Parathyroid adenoma (tissue), 2 donors: ENCODE data around the gene DCDC1.

Experiments
- H2AFZ ChIP-seq: fragments of 300-600 bp; sonication (generic); one replicate; pipeline ENCODE4 v1.7.0; 2017; ENCODE audit warnings: antibody characterized with exemption, mild to moderate bottlenecking
- H3K27ac ChIP-seq: fragments of 300-600 bp; sonication (generic); one replicate; pipeline ENCODE4 v1.7.0; 2017
- H3K27me3 ChIP-seq: fragments of 300-600 bp; sonication (generic); one replicate; pipeline ENCODE4 v1.7.0; 2017; ENCODE audit warnings: low read length; ENCODE audit not compliant: control insufficient read depth, insufficient read depth
- H3K36me3 ChIP-seq: fragments of 300-600 bp; sonication (generic); one replicate; pipeline ENCODE4 v1.7.0; 2017; ENCODE audit warnings: low read length; ENCODE audit not compliant: control insufficient read depth, insufficient read depth
- H3K4me1 ChIP-seq: fragments of 300-600 bp; sonication (generic); one replicate; pipeline ENCODE4 v1.7.0; 2017; ENCODE audit warnings: control low read depth
- H3K4me2 ChIP-seq: fragments of 300-600 bp; sonication (generic); one replicate; pipeline ENCODE4 v1.7.0; 2017; ENCODE audit warnings: low read length
- H3K4me3 ChIP-seq: fragments of 300-600 bp; sonication (generic); one replicate; pipeline ENCODE4 v1.7.0; 2017; ENCODE audit warnings: low read depth, low read length
- H3K79me2 ChIP-seq: fragments of 300-600 bp; sonication (generic); one replicate; pipeline ENCODE4 v1.7.0; 2017; ENCODE audit warnings: control low read depth
- H3K9ac ChIP-seq: fragments of 300-600 bp; sonication (generic); one replicate; pipeline ENCODE4 v1.7.0; 2017; ENCODE audit warnings: mild to moderate bottlenecking
- H3K9me3 ChIP-seq: fragments of 300-600 bp; sonication (generic); one replicate; pipeline ENCODE4 v1.7.0; 2017; ENCODE audit warnings: low read length; ENCODE audit not compliant: control insufficient read depth
- CTCF ChIP-seq: fragments of 300-600 bp; sonication (generic); IDR thresholded peaks from one replicate; pipeline ENCODE4 v1.7.0; 2017; ENCODE audit warnings: antibody characterized with exemption, mild to moderate bottlenecking
- donor health status: primary hyperparathyroidism.

Gene DCDC1

GRCh38 chr11:30818721-30819120, 550.8 kb downstream of the DCDC1 start:
- Histone ChIP-seq H3K4me1 (no peaks in the 10 kb centered on the region), H3K79me2 (no peaks in the 10 kb centered on the region), H3K9me3 (no peaks in the 10 kb centered on the region), H3K36me3 (no peaks in the 10 kb centered on the region), H2AFZ (no peak overlapping the region), H3K9ac (no peak overlapping the region), H3K4me3 (no peak overlapping the region), H3K27me3 (no peaks in the 10 kb centered on the region), H3K27ac (no peak overlapping the region), H3K4me2 (no peak overlapping the region)
- no peak for TF ChIP-seq CTCF

- Histone ChIP-seq H3K27me3 (no peaks in the 10 kb centered on the region), H3K4me2 (no peak overlapping the region), H3K4me3 (no peak overlapping the region), H3K36me3 (no peaks in the 10 kb centered on the region), H3K27ac (no peak overlapping the region), H3K9ac (no peak overlapping the region), H3K9me3 (no peaks in the 10 kb centered on the region), H3K79me2 (no peaks in the 10 kb centered on the region), H2AFZ (no peak overlapping the region), H3K4me1 (no peaks in the 10 kb centered on the region)
- TF ChIP-seq CTCF: no peak
These were observed 552.3 kb downstream of the DCDC1 start for GRCh38 chr11:30816959-30817880.

- TF ChIP-seq CTCF: no peak
- Histone ChIP-seq H3K79me2 (no peaks in the 10 kb centered on the region), H3K36me3 (no peaks in the 10 kb centered on the region), H3K4me3 (no peak overlapping the region), H3K4me2 (no peak overlapping the region), H3K27me3 (no peaks in the 10 kb centered on the region), H3K9ac (no peak overlapping the region), H3K27ac (no peak overlapping the region), H3K9me3 (no peaks in the 10 kb centered on the region), H3K4me1 (no peaks in the 10 kb centered on the region), H2AFZ (no peak overlapping the region)
These were observed 553.9 kb downstream of the DCDC1 start for GRCh38 chr11:30815619-30816018.

- H3K27ac ChIP-seq: no peak overlapping the region
- no peaks in the 10 kb centered on the region for H3K36me3 ChIP-seq
- no peak overlapping the region for H2AFZ ChIP-seq
- TF ChIP-seq CTCF: no peak
- H3K79me2 ChIP-seq: no peaks in the 10 kb centered on the region
- H3K4me2 ChIP-seq: no peak overlapping the region
- no peaks in the 10 kb centered on the region for H3K27me3 ChIP-seq
- no peaks in the 10 kb centered on the region for H3K9me3 ChIP-seq
- H3K9ac ChIP-seq: no peak overlapping the region
- no peaks in the 10 kb centered on the region for H3K4me1 ChIP-seq
- no peak overlapping the region for H3K4me3 ChIP-seq
These were observed 554.8 kb downstream of the DCDC1 start for GRCh38 chr11:30814737-30815136.
